K562 (cell line): ENCODE results near the gene S100A6. TPM values are rescaled to one million over a fixed set of nuclear protein-coding genes. Genes with fewer than 3 reads are reported as not detected.
A peak's percentile ranks its signal among the peaks of the same experiment; 100 is the strongest.

Experiments
- BDP1 ChIP-seq: IDR thresholded peaks from 3 replicates; pipeline ENCODE4 v1.6.1; 2011; ENCODE audit not compliant: insufficient read length, insufficient read depth
- CBX2 ChIP-seq: fragments of 200-600 bp; sonication (generic); IDR thresholded peaks from one replicate; pipeline ENCODE4 v1.6.1; 2012; ENCODE audit warnings: mild to moderate bottlenecking, low read length, inconsistent platforms; ENCODE audit not compliant: insufficient read depth, poor library complexity, severe bottlenecking
- CEBPB ChIP-seq: fragments of 450-650 bp; IDR thresholded peaks from 2 replicates; pipeline ENCODE4 v1.6.1; 2016; ENCODE audit warnings: missing genetic modification characterization, missing compliant biosample characterization
- DDX20 ChIP-seq: fragments of 450-650 bp; IDR thresholded peaks from 2 replicates; pipeline ENCODE4 v1.6.1; 2016; ENCODE audit warnings: missing genetic modification characterization, low read depth, mild to moderate bottlenecking, missing compliant biosample characterization, moderate library complexity
- ELF1 ChIP-seq: fragments of 200-800 bp; sonication (Bioruptor generic); IDR thresholded peaks from 2 replicates; pipeline ENCODE4 v1.6.1; 2016; ENCODE audit warnings: missing genetic modification characterization, missing compliant biosample characterization
- GATA2 ChIP-seq: sonication (generic); formaldehyde crosslinking; IDR thresholded peaks from 2 replicates; pipeline ENCODE4 v1.4.0; 2020; ENCODE audit warnings: mild to moderate bottlenecking, missing genetic modification reagents
- HDAC1 ChIP-seq, 2 experiments: fragments of 450-650 bp; IDR thresholded peaks; 2 replicates each; pipeline ENCODE4 v1.6.1; 2016 to 2017; ENCODE audit warnings: inconsistent platforms in 1 of 2, mild to moderate bottlenecking in 1 of 2, moderate library complexity in 1 of 2
- HEY1 ChIP-seq: fragments of 250-450 bp; sonication (Bioruptor Pico); IDR thresholded peaks from 2 replicates; pipeline ENCODE4 v1.5.0; 2020; ENCODE audit warnings: mild to moderate bottlenecking, moderate library complexity, borderline replicate concordance
- IRF2 ChIP-seq: sonication (generic); formaldehyde crosslinking; IDR thresholded peaks from 2 replicates; pipeline ENCODE4 v1.8.1; 2022; ENCODE audit warnings: mild to moderate bottlenecking, missing genetic modification reagents
- LCOR ChIP-seq: sonication (generic); formaldehyde crosslinking; IDR thresholded peaks from 2 replicates; pipeline ENCODE4 v1.8.0; 2022; ENCODE audit warnings: mild to moderate bottlenecking, missing genetic modification reagents
- MAZ ChIP-seq, 2 experiments: fragments of 450-650 bp in 1 of 2; sonication (generic) in 1 of 2; formaldehyde crosslinking; IDR thresholded peaks in 1 of 2; conservative IDR thresholded peaks in 1 of 2; 2 replicates each; pipeline versions ENCODE4 v1.4.0 to v1.5.0; 2020; ENCODE audit warnings: mild to moderate bottlenecking in 1 of 2, missing genetic modification reagents in 1 of 2
- MTF1 ChIP-seq: fragments of 250-450 bp; sonication (Bioruptor Pico); IDR thresholded peaks from 2 replicates; pipeline ENCODE4 v1.9.0; 2021; ENCODE audit warnings: moderate library complexity, mild to moderate bottlenecking, inconsistent platforms, borderline replicate concordance
- MYNN ChIP-seq, 2 experiments: sonication (generic); formaldehyde crosslinking in 1 of 2; IDR thresholded peaks; 2 replicates each; pipeline versions ENCODE4 v1.5.0 to v1.6.1; 2016 to 2020; ENCODE audit warnings: antibody characterized with exemption in 1 of 2, missing genetic modification reagents in 1 of 2
- NCOR1 ChIP-seq: fragments of 450-650 bp; IDR thresholded peaks from 2 replicates; pipeline ENCODE4 v1.6.1; 2016; ENCODE audit warnings: mild to moderate bottlenecking, moderate library complexity
- PML ChIP-seq: IDR thresholded peaks from 2 replicates; pipeline ENCODE4 v1.6.1; 2012; ENCODE audit warnings: low read length, inconsistent platforms
- POLR3G ChIP-seq: IDR thresholded peaks from 2 replicates; pipeline ENCODE4 v1.6.1; 2011; ENCODE audit not compliant: insufficient read length, insufficient replicate concordance; ENCODE audit errors: extremely low read depth
- RNF2 ChIP-seq: sonication (generic); IDR thresholded peaks from 2 replicates; pipeline ENCODE4 v1.6.1; 2016
- SMARCA4 ChIP-seq: fragments of 450-650 bp; IDR thresholded peaks from 2 replicates; pipeline ENCODE4 v1.6.1; 2016
- SNRNP70 ChIP-seq: fragments of 200-400 bp; formaldehyde crosslinking; optimal IDR thresholded peaks from 2 replicates; pipeline ENCODE3; 2017; ENCODE audit warnings: low read depth, low read length
- SREBF1 ChIP-seq: fragments of 150-350 bp; IDR thresholded peaks from 2 replicates; pipeline ENCODE4 v1.6.1; 2014; ENCODE audit warnings: antibody characterized with exemption, low read depth, low read length, borderline replicate concordance
- TCF7L2 ChIP-seq: fragments of 150-350 bp; IDR thresholded peaks from 2 replicates; pipeline ENCODE4 v1.6.1; 2016; ENCODE audit warnings: low read depth, mild to moderate bottlenecking, low read length, moderate library complexity
- THRB ChIP-seq: fragments of 450-650 bp; formaldehyde crosslinking; conservative IDR thresholded peaks from 2 replicates; pipeline ENCODE4 v1.4.0; 2022; ENCODE audit warnings: mild to moderate bottlenecking, missing genetic modification characterization
- ZBTB17 ChIP-seq: fragments of 450-650 bp; formaldehyde crosslinking; IDR thresholded peaks from 2 replicates; pipeline ENCODE4 v1.4.0; 2020; ENCODE audit warnings: mild to moderate bottlenecking
- ZEB2 ChIP-seq: fragments of 450-650 bp; IDR thresholded peaks from 2 replicates; pipeline ENCODE4 v1.6.1; 2016
- ZNF239 ChIP-seq: fragments of 250-450 bp; sonication (Bioruptor Pico); IDR thresholded peaks from 2 replicates; pipeline ENCODE4 v1.4.0; 2020; ENCODE audit warnings: mild to moderate bottlenecking
- ZNF561 ChIP-seq: fragments of 450-650 bp; formaldehyde crosslinking; conservative IDR thresholded peaks from 2 replicates; pipeline ENCODE4 v1.4.0; 2020; ENCODE audit warnings: mild to moderate bottlenecking, moderate library complexity
- ZNF780A ChIP-seq: fragments of 250-450 bp; sonication (Bioruptor Pico); IDR thresholded peaks from 2 replicates; pipeline ENCODE4 v1.5.0; 2021; ENCODE audit warnings: mild to moderate bottlenecking
- polyA plus RNA-seq, 8 experiments: library from polyadenylated mRNA; depleted of rRNA in 4 of 8; stranded (reverse) in 5 of 8; unstranded in 3 of 8; fragments of >200 nt; fragmentation: Nextera tagmentation in 2 of 8; fragmentation: Illumina TruSeq in 1 of 8; extraction: Ambion mirVana in 2 of 8; extraction: Trizol in 1 of 8; gene quantifications; 2 replicates each; pipeline versions ENCODE4 v1.2.1 to v1.2.3, GENCODE V29; 2011 to 2014; ENCODE audit warnings: inconsistent platforms in 1 of 8, missing spikeins in 1 of 8
- total RNA-seq, 7 experiments: library from RNA; depleted of rRNA in 6 of 7; stranded (reverse); fragments of >200 nt in 6 of 7; fragmentation: Illumina TruSeq in 2 of 7; extraction: Trizol in 2 of 7; gene quantifications; 2 replicates each; pipeline versions ENCODE4 v1.2.1 to v1.2.3, GENCODE V29; 2011 to 2021; ENCODE audit warnings: low replicate concordance in 1 of 7
- TF ChIP-seq, protein P1 (sequence below), 2 experiments: fragments of 200-800 bp in 1 of 2; sonication (Bioruptor generic) in 1 of 2; sonication (generic) in 1 of 2; formaldehyde crosslinking in 1 of 2; IDR thresholded peaks in 1 of 2; conservative IDR thresholded peaks in 1 of 2; 2 replicates each; pipeline versions ENCODE4 v1.5.0 to v1.6.1; 2016 to 2020; ENCODE audit warnings: missing compliant biosample characterization in 1 of 2, missing genetic modification characterization in 1 of 2, missing genetic modification reagents in 1 of 2

S100A6 gene
- total and polyA plus RNA-seq, 9 of the 15 experiments (the other 6 are each of a cell fraction or from before 2014, with no cell fraction given) = 9.8 to 66.5 (median 23.2) TPM

DNA sequence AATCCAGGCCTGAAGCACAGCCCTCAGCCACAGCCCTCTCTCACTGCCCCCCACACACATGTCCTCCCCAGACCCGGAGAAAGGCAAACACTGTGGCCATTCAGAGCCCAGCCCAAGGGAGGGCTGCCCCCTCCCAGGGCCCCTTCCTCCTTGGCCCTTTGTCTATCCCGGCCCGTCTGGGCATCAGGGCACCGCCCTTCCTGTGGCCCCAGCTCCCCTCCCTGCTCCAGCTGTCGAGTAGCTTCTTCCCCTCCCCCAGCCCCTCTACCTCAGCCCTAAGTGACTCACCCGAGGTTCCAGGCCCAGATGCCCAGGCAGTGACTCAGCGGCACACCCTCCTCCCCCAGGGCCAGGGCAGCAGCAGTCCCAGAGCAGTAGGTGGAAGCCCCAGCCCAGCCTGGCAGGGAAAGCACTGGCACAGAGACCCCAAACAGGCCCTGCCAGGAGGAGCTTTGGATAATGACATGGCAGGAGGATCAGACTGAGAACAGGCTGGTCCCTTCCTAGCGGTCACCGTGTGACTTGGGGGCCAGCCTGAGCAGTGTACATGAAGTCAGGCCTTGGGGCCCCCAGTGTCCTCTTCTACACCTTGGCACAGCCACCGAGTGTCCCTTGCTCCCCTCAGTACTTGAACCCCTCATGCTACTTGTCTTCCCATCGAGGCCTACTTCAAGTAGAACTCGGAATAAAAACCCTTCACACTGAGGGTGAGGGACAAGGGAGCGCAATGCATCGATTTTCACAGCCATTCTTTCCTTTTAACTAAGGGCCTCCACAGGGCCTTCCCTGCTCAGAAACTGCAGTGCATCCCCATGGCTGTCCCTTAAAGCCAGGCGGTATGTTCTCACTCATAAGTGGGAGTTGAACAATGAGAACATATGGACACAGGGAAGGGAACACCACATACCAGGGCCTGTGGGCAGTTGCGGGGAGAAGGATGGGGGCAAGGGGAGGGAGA, 30.9 kb upstream of the S100A6 start (continued):
- TF ChIP-seq THRB (CRISPR knock-in tag) (0 out of 2 replicates have a peak, but pooled peaks have one; percentile 75), ZNF239 (no peak), CBX2 (no peak), HEY1 (no peak), CEBPB (no peak), SREBF1 (no peak), LCOR (CRISPR knock-in tag) (peak; percentile 85), ZEB2 (peak; percentile 56; the same call in 1 of the 2 replicates), MTF1 (no peak), ZNF561 (CRISPR knock-in tag) (no peak), TCF7L2 (no peak), ELF1 (no peak), GATA2 (CRISPR knock-in tag) (no peak), RNF2 (peak; percentile 93), PML (0 out of 2 replicates have a peak, but pooled peaks have one; percentile 40), ZNF780A (CRISPR knock-in tag) (no peak), SMARCA4 (peak; percentile 96), BDP1 (no peak), ZBTB17 (peak; percentile 76), POLR3G (no peak), HDAC1 (IDR thresholded peaks at IDR 0.05) (peak in 1 of 2 experiments; percentile 90; a peak in 2 of 4 replicates), NCOR1 (peak; percentile 83), SNRNP70 (no peak), MYNN (IDR thresholded peaks at IDR 0.05) (peak; percentile 99), MYNN (CRISPR knock-in tag; IDR thresholded peaks at IDR 0.05) (no peak), IRF2 (no peak), MAZ (CRISPR knock-in tag; conservative IDR thresholded peaks at IDR 0.05 in 1 of 2, IDR thresholded peaks at IDR 0.05 in 1 of 2) (peak in 1 of 2 experiments; percentile 91; a peak in 2 of 4 replicates), DDX20 (no peak)
- TF ChIP-seq, protein P1, sequence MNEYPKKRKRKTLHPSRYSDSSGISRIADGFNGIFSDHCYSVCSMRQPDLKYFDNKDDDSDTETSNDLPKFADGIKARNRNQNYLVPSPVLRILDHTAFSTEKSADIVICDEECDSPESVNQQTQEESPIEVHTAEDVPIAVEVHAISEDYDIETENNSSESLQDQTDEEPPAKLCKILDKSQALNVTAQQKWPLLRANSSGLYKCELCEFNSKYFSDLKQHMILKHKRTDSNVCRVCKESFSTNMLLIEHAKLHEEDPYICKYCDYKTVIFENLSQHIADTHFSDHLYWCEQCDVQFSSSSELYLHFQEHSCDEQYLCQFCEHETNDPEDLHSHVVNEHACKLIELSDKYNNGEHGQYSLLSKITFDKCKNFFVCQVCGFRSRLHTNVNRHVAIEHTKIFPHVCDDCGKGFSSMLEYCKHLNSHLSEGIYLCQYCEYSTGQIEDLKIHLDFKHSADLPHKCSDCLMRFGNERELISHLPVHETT (CRISPR knock-in tag; conservative IDR thresholded peaks at IDR 0.05 in 1 of 2, IDR thresholded peaks at IDR 0.05 in 1 of 2) = no peak
